Panc1 (cell line): ENCODE data around the gene NT5DC1.

ENCODE experiments used
- POLR2AphosphoS5 ChIP-seq: IDR thresholded peaks from 2 replicates; pipeline ENCODE4 v1.6.1; 2012; ENCODE audit warnings: mild to moderate bottlenecking, low read depth, low read length, moderate library complexity
- REST ChIP-seq, 2 experiments: IDR thresholded peaks; 2 replicates each; pipeline ENCODE4 v1.6.1; 2011 to 2012; ENCODE audit warnings: low read depth in 2 of 2, control low read depth in 1 of 2, low read length in 1 of 2, mild to moderate bottlenecking in 1 of 2, moderate library complexity in 1 of 2; ENCODE audit not compliant: insufficient read depth in 1 of 2
- SIN3A ChIP-seq: IDR thresholded peaks from 2 replicates; pipeline ENCODE4 v1.6.1; 2012; ENCODE audit warnings: low read depth, mild to moderate bottlenecking, low read length, moderate library complexity, borderline replicate concordance; ENCODE audit not compliant: insufficient read depth
- TCF7L2 ChIP-seq: IDR thresholded peaks from 2 replicates; pipeline ENCODE4 v1.6.1; 2011; ENCODE audit warnings: mild to moderate bottlenecking, low read depth, low read length, inconsistent platforms
- TF ChIP-seq, protein P1 (sequence below): fragments of 450-650 bp; IDR thresholded peaks from 2 replicates; pipeline ENCODE4 v1.5.1; 2017; ENCODE audit warnings: mild to moderate bottlenecking

- TF ChIP-seq, protein P1, sequence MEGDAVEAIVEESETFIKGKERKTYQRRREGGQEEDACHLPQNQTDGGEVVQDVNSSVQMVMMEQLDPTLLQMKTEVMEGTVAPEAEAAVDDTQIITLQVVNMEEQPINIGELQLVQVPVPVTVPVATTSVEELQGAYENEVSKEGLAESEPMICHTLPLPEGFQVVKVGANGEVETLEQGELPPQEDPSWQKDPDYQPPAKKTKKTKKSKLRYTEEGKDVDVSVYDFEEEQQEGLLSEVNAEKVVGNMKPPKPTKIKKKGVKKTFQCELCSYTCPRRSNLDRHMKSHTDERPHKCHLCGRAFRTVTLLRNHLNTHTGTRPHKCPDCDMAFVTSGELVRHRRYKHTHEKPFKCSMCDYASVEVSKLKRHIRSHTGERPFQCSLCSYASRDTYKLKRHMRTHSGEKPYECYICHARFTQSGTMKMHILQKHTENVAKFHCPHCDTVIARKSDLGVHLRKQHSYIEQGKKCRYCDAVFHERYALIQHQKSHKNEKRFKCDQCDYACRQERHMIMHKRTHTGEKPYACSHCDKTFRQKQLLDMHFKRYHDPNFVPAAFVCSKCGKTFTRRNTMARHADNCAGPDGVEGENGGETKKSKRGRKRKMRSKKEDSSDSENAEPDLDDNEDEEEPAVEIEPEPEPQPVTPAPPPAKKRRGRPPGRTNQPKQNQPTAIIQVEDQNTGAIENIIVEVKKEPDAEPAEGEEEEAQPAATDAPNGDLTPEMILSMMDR = no peak
- TF ChIP-seq TCF7L2 (no peak), POLR2AphosphoS5 (no peak), REST (IDR thresholded peaks at IDR 0.05; ENCODE audit: insufficient read depth in 1 of 2, low read depth in 2 of 2, low read length in 1 of 2) (no peak), SIN3A (no peak)
Observed at GRCh38 chr6:116073765-116074440, 26.8 kb upstream of the NT5DC1 start.
